Stimulated activated CD4-positive, alpha-beta T cell treated with anti-CD3 and anti-CD28 coated beads, Interleukin-15, amount 100 ng/mL, for 24 hours (primary cell): ENCODE data around the gene ELOVL5.

Experiments used
- DNase-seq: peaks from one replicate; pipeline ENCODE4 v3.0.0-alpha.2; 2020

ELOVL5 gene

GRCh38 chr6:53302678-53303360 lies 45.9 kb downstream of the ELOVL5 start:
- no peak for DNase-seq

GRCh38 chr6:53301801-53302537 lies 46.8 kb downstream of the ELOVL5 start:
- no peak for DNase-seq

- DNase-seq: no peak
Measured at GRCh38 chr6:53300656-53301551, 47.8 kb downstream of the ELOVL5 start.

GRCh38 chr6:53299331-53300005 lies 49.3 kb downstream of the ELOVL5 start:
- no peak for DNase-seq

GRCh38 chr6:53297004-53297403 lies 51.7 kb downstream of the ELOVL5 start:
- no peak for DNase-seq

- no peak for DNase-seq
Measured at GRCh38 chr6:53295176-53295575, 53.6 kb downstream of the ELOVL5 start.

GRCh38 chr6:53294611-53295010 lies 54.1 kb downstream of the ELOVL5 start:
- DNase-seq: no peak

GRCh38 chr6:53294095-53294494 lies 54.7 kb downstream of the ELOVL5 start:
- DNase-seq: peak; percentile 22

- no peak for DNase-seq
Measured at GRCh38 chr6:53293691-53294090, 55.1 kb downstream of the ELOVL5 start.

GRCh38 chr6:53290537-53291510 lies 57.9 kb downstream of the ELOVL5 start:
- no peak for DNase-seq

- no peak for DNase-seq
Measured at GRCh38 chr6:53287336-53288225, 61.2 kb downstream of the ELOVL5 start.

- peak; percentile 44 for DNase-seq
Measured at GRCh38 chr6:53284901-53285300, 63.8 kb downstream of the ELOVL5 start.

GRCh38 chr6:53282741-53283140 lies 66.0 kb downstream of the ELOVL5 start:
- no peak for DNase-seq

- DNase-seq: no peak
Measured at GRCh38 chr6:53282234-53282633, 66.5 kb downstream of the ELOVL5 start.

- DNase-seq: no peak
Measured at GRCh38 chr6:53281518-53282215, 67.1 kb downstream of the ELOVL5 start.

GRCh38 chr6:53280207-53280606 lies 68.5 kb downstream of the ELOVL5 start:
- no peak for DNase-seq

GRCh38 chr6:53279293-53279692 lies 69.5 kb downstream of the ELOVL5 start:
- DNase-seq: no peak

GRCh38 chr6:53273370-53273769 lies 75.4 kb downstream of the ELOVL5 start:
- no peak for DNase-seq

- no peak for DNase-seq
Measured at GRCh38 chr6:53269827-53270226, 78.9 kb downstream of the ELOVL5 start.
